Esophagus squamous epithelium (tissue), 4 donors: Measurements from ENCODE around the gene ACTR1B.

Source experiments
- CTCF ChIP-seq, 6 experiments: fragments of 450-650 bp in 4 of 6; fragments of 200-600 bp in 2 of 6; sonication (generic) in 2 of 6; IDR thresholded peaks; one replicate each; pipeline ENCODE4 v1.5.1; 2016 to 2019; ENCODE audit warnings: antibody characterized with exemption in 6 of 6, mild to moderate bottlenecking in 4 of 6, moderate library complexity in 4 of 6
- POLR2A ChIP-seq, 4 donors: fragments of 450-650 bp; IDR thresholded peaks; one replicate each; pipeline ENCODE4 v1.6.1; 2017; ENCODE audit warnings: antibody characterized with exemption in 4 of 4, mild to moderate bottlenecking in 4 of 4, moderate library complexity in 3 of 4

DNA sequence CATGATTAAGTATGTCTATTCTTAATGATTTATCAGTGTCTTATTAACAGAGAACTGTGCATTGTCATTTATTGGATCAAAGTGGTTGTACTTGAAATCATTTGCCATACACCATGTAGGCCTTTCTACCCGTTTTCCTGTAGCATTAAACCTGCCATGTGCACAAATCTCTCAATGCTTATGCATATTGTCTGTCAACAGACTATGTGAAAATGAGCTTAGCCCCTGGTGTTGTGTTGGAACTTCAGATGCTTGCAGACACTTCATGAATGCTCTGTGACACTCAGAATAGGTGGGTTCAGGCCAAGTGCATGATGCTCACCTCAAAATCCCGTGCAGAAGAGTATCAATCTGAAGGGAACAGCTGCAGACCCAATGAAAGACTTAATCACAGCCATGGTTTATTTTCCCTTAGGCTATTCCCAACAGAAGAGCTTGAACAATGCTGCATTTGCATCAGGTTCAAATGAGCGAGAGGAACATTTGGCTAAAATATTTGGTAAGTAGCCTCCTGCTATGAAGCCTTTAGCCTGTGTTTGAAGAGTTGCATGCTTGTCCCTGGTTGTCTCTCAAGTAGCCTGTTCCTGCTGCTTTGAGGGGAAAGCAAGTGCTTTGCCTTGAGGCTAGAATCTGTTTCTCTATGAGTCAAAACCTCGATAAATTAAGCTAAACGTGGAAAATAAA is 11.7 kb upstream of the ACTR1B start:
- TF ChIP-seq CTCF (IDR thresholded peaks at IDR 0.05): no peak
- no peak for TF ChIP-seq POLR2A (IDR thresholded peaks at IDR 0.05)
